HepG2 (cell line): ENCODE data around the gene DUS2. TPM values are rescaled to one million over a fixed set of nuclear protein-coding genes. Genes with fewer than 3 reads are reported as not detected.
"Not testable (repeated sequence)": the region's sequence is repeated elsewhere in the genome, so short reads cannot be mapped to it uniquely, and the experiment has no call there.

Experiments
- ATAC-seq: fragments of 200-7000 bp; cut with Tn5 transposase; 3 replicates; pipeline ENCODE4 v1.9.1; 2020; ENCODE audit warnings: mild to moderate bottlenecking, moderate library complexity
- BruUV-seq: library from RNA; stranded (reverse); fragments of 400-500 nt; replicated peaks from 2 replicates; lab custom pipeline; 2021; lab: Mats Ljungman, UMichigan
- CTCF ChIA-PET: fragments of 300-600 bp; formaldehyde crosslinking; extraction: SDS; loops from one replicate; lab custom pipeline; 2021; ENCODE audit warnings: low total read pairs, inconsistent platforms, low intra/inter-chr PET ratio; lab: Yijun Ruan, JAX
- POLR2A ChIA-PET: fragments of 350-600 bp; sonication (Branson Sonifier 250); formaldehyde crosslinking; loops from one replicate; lab custom pipeline; 2020; ENCODE audit warnings: antibody characterized with exemption, inconsistent platforms; lab: Yijun Ruan, JAX
- DNase-seq: peaks from one replicate; pipeline ENCODE4 v3.0.0-alpha.2; 2015; ENCODE audit warnings: low spot score
- FAIRE-seq: peaks from 3 replicates; lab custom pipeline; 2011; peaks lifted over from hg19 to GRCh38; lab: Jason Lieb, UNC
- H2AFZ ChIP-seq: one replicate; pipeline ENCODE4 v1.6.1; 2011; ENCODE audit warnings: low read length, inconsistent platforms
- H3K27ac ChIP-seq: fragments of 300-600 bp; 3 replicates; pipeline ENCODE4 v1.8.0; 2011; ENCODE audit warnings: mixed run types, mild to moderate bottlenecking, mixed read lengths, low read length, inconsistent platforms; ENCODE audit not compliant: insufficient read depth; ENCODE audit errors: extremely low read length
- H3K27me3 ChIP-seq, 2 experiments: fragments of 200-600 bp in 1 of 2; 2 replicates in 1 of 2; 3 replicates in 1 of 2; pipeline versions ENCODE4 v1.6.0 to v1.8.0; 2011; ENCODE audit warnings: low read length in 2 of 2, mild to moderate bottlenecking in 2 of 2, moderate library complexity in 2 of 2, inconsistent platforms in 1 of 2; ENCODE audit not compliant: insufficient read depth in 2 of 2, control insufficient read depth in 1 of 2
- H3K36me3 ChIP-seq, 2 experiments: fragments of 200-600 bp in 1 of 2; replicated peaks in 1 of 2; 2 replicates in 1 of 2; 3 replicates in 1 of 2; pipeline versions ENCODE4 v1.5.1 to v1.8.0; 2011; ENCODE audit warnings: low read length in 2 of 2, inconsistent platforms in 1 of 2; ENCODE audit not compliant: insufficient read depth in 2 of 2, control insufficient read depth in 1 of 2
- H3K4me1 ChIP-seq: 2 replicates; pipeline ENCODE4 v1.5.1; 2012; ENCODE audit warnings: low read length, inconsistent platforms; ENCODE audit not compliant: insufficient read depth
- H3K4me2 ChIP-seq: 2 replicates; pipeline ENCODE4 v1.6.0; 2011; ENCODE audit warnings: low read depth, low read length, inconsistent platforms
- H3K4me3 ChIP-seq, 3 experiments: fragments of 200-600 bp in 1 of 3; sonication (generic), shearing (Covaris generic) in 1 of 3; replicated peaks in 1 of 3; 2 replicates each; pipeline ENCODE4 v1.5.1; 2011 to 2016; ENCODE audit warnings: low read length in 3 of 3, inconsistent platforms in 2 of 3, low read depth in 2 of 3, mild to moderate bottlenecking in 2 of 3, control low read depth in 1 of 3, mixed read lengths in 1 of 3; ENCODE audit not compliant: insufficient read depth in 1 of 3
- H3K79me2 ChIP-seq: one replicate; pipeline ENCODE4 v1.6.1; 2011; ENCODE audit warnings: low read length, inconsistent platforms; ENCODE audit not compliant: insufficient read depth
- H3K9ac ChIP-seq: 2 replicates; pipeline ENCODE4 v1.6.0; 2011; ENCODE audit warnings: mild to moderate bottlenecking, low read depth, low read length, inconsistent platforms; ENCODE audit not compliant: insufficient read depth
- H3K9me3 ChIP-seq: 2 replicates; pipeline ENCODE4 v1.5.1; 2012; ENCODE audit warnings: mild to moderate bottlenecking, low read length
- H4K20me1 ChIP-seq: 2 replicates; pipeline ENCODE4 v1.6.0; 2011; ENCODE audit warnings: inconsistent platforms, mild to moderate bottlenecking, low read length, moderate library complexity; ENCODE audit not compliant: insufficient read depth
- E2F2 ChIP-seq: sonication (generic); formaldehyde crosslinking; IDR thresholded peaks from 2 replicates; pipeline ENCODE4 v1.4.0; 2020; ENCODE audit warnings: missing genetic modification reagents, borderline replicate concordance
- ZNF646 ChIP-seq: sonication (generic); formaldehyde crosslinking; IDR thresholded peaks from 2 replicates; pipeline ENCODE4 v1.9.0; 2021; ENCODE audit warnings: mild to moderate bottlenecking, missing genetic modification reagents
- WGBS: methylation state at CpG from one replicate; pipeline ENCODE4 v1.1.6; 2017; ENCODE audit warnings: low lambda C conversion rate; 5-methylcytosine and 5-hydroxymethylcytosine counted together
- in situ Hi-C: cut with HindIII; loops from 2 replicates; pipeline ENCODE4 v1.10.0; 2017; ENCODE audit warnings: low pct_unique_long_range_greater_than_20kb; ENCODE audit not compliant: extremely low pct_ligation_motif_present
- intact Hi-C: fragments of 100-400 bp; cut with micrococcal nuclease; formaldehyde crosslinking; loops from one replicate; pipeline ENCODE4 v1.10.0; 2022; ENCODE audit not compliant: unreplicated experiment
- polyA plus RNA-seq, 8 experiments: library from polyadenylated mRNA; depleted of rRNA in 3 of 8; stranded (reverse) in 7 of 8; unstranded in 1 of 8; fragments of >200 nt; fragmentation: Illumina TruSeq in 4 of 8; extraction: Trizol in 4 of 8; gene quantifications; 2 replicates each; pipeline versions ENCODE4 v1.2.1 to v1.2.3, GENCODE V29; 2011 to 2016; ENCODE audit warnings: low read depth in 4 of 8, missing spikeins in 1 of 8, mixed read lengths in 1 of 8; ENCODE audit not compliant: insufficient read depth in 1 of 8
- total RNA-seq, 5 experiments: library from RNA; depleted of rRNA; stranded (reverse); fragments of >200 nt; fragmentation: Illumina TruSeq; extraction: Trizol; gene quantifications; 2 replicates each; pipeline ENCODE4 v1.2.3, GENCODE V29; 2016; ENCODE audit warnings: low read depth in 1 of 5
- TF ChIP-seq, protein P1 (sequence below): sonication (generic); formaldehyde crosslinking; IDR thresholded peaks from 2 replicates; pipeline ENCODE4 v1.5.0; 2020; ENCODE audit warnings: mild to moderate bottlenecking, missing genetic modification reagents

DUS2 gene
- total and polyA plus RNA-seq, 2 of the 13 experiments (the other 11 are each of a cell fraction or from before 2014, with no cell fraction given), result 17.8 to 25.1 TPM

GRCh38 chr16:68100488-68100887 lies 77.4 kb downstream of the DUS2 start (continued):
- TF ChIP-seq ZNF646, result no peak

- intact Hi-C loops (no loop called here), in situ Hi-C loops (no loop called here)
- Histone ChIP-seq H3K4me3 (no peak overlapping the region), H4K20me1 (peaks cover 28% of the 10 kb centered on the region; the same call in 1 of the 2 replicates), H2AFZ (no peak overlapping the region), H3K27me3 (no peaks in the 10 kb centered on the region), H3K27ac (no peak overlapping the region), H3K9ac (no peak overlapping the region), H3K79me2 (peaks cover 95% of the 10 kb centered on the region), H3K4me2 (no peak overlapping the region), H3K36me3 (no peaks in the 10 kb centered on the region), H3K9me3 (peaks cover 4% of the 10 kb centered on the region; the same call in 1 of the 2 replicates), H3K4me1 (peaks cover 69% of the 10 kb centered on the region)
- no peak for DNase-seq
- BruUV-seq, result no TSS peak
- 99% methylated on average over 3 of the region's 3 CpGs for WGBS
- ChIA-PET POLR2A (no interaction called here), CTCF (no interaction called here)
- TF ChIP-seq, protein P1, sequence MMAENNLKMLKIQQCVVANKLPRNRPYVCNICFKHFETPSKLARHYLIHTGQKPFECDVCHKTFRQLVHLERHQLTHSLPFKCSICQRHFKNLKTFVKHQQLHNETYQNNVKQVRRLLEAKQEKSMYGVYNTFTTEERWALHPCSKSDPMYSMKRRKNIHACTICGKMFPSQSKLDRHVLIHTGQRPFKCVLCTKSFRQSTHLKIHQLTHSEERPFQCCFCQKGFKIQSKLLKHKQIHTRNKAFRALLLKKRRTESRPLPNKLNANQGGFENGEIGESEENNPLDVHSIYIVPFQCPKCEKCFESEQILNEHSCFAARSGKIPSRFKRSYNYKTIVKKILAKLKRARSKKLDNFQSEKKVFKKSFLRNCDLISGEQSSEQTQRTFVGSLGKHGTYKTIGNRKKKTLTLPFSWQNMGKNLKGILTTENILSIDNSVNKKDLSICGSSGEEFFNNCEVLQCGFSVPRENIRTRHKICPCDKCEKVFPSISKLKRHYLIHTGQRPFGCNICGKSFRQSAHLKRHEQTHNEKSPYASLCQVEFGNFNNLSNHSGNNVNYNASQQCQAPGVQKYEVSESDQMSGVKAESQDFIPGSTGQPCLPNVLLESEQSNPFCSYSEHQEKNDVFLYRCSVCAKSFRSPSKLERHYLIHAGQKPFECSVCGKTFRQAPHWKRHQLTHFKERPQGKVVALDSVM, result peak; percentile 36; the same call in 1 of the 2 replicates
- TF ChIP-seq E2F2 (CRISPR knock-in tag), result no peak
- no peak for ATAC-seq
- no peak for FAIRE-seq
Observed at GRCh38 chr16:68105611-68106010, 82.5 kb downstream of the DUS2 start.

- H3K9me3 ChIP-seq, result peaks cover 12% of the 10 kb centered on the region
- FAIRE-seq, H2AFZ ChIP-seq, POLR2A ChIA-PET, H3K27me3 ChIP-seq, H3K27ac ChIP-seq, DNase-seq, CTCF ChIA-PET, intact Hi-C loops, BruUV-seq, in situ Hi-C loops, ATAC-seq, H3K4me2 ChIP-seq, H3K4me3 ChIP-seq, H3K9ac ChIP-seq, H3K36me3 ChIP-seq: not testable (repeated sequence)
- WGBS, result 94% methylated on average over 9 of the region's 9 CpGs
- peaks cover 95% of the 10 kb centered on the region for H3K79me2 ChIP-seq
- H3K4me1 ChIP-seq, result peaks cover 79% of the 10 kb centered on the region
- H4K20me1 ChIP-seq, result peaks cover 31% of the 10 kb centered on the region; the same call in 1 of the 2 replicates
Observed at GRCh38 chr16:68107230-68107928, 84.3 kb downstream of the DUS2 start.
